NCI-H2227 (cell line): ENCODE data around the gene NDOR1.
A peak's percentile ranks its signal among the peaks of the same experiment; 100 is the strongest.

Experiments
- DNase-seq: peaks from one replicate; lab custom pipeline; 2025; ENCODE audit not compliant: unreplicated experiment; lab: John Stamatoyannopoulos, UW

The NDOR1 gene

DNA sequence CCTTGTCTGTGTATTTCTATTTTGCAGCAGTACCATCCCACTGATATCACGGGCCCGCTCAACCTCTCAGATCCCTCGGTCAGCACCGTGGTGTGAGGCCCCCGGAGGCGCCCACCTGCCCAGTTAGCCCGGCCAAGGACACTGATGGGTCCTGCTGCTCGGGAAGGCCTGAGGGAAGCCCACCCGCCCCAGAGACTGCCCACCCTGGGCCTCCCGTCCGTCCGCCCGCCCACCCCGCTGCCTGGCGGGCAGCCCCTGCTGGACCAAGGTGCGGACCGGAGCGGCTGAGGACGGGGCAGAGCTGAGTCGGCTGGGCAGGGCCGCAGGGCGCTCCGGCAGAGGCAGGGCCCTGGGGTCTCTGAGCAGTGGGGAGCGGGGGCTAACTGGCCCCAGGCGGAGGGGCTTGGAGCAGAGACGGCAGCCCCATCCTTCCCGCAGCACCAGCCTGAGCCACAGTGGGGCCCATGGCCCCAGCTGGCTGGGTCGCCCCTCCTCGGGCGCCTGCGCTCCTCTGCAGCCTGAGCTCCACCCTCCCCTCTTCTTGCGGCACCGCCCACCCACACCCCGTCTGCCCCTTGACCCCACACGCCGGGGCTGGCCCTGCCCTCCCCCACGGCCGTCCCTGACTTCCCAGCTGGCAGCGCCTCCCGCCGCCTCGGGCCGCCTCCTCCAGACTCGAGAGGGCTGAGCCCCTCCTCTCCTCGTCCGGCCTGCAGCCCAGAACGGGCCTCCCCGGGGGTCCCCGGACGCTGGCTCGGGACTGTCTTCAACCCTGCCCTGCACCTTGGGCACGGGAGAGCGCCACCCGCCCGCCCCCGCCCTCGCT lies 37.5 kb upstream of the NDOR1 start:
- DNase-seq = peak; percentile 67

DNA sequence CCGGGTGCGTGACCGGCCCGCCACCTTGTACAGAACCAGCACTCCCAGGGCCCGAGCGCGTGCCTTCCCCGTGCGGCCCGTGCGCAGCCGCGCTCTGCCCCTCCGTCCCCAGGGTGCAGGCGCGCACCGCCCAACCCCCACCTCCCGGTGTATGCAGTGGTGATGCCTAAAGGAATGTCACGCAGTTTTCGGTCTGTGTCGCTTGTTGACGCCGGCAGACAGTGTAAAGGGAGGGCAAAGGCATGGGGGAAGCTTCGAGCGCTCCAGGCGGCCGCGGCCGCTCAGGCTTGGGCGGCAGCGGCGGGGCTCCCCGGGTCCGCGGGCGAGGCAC lies 37.0 kb upstream of the NDOR1 start:
- DNase-seq = peak; percentile 50

DNA sequence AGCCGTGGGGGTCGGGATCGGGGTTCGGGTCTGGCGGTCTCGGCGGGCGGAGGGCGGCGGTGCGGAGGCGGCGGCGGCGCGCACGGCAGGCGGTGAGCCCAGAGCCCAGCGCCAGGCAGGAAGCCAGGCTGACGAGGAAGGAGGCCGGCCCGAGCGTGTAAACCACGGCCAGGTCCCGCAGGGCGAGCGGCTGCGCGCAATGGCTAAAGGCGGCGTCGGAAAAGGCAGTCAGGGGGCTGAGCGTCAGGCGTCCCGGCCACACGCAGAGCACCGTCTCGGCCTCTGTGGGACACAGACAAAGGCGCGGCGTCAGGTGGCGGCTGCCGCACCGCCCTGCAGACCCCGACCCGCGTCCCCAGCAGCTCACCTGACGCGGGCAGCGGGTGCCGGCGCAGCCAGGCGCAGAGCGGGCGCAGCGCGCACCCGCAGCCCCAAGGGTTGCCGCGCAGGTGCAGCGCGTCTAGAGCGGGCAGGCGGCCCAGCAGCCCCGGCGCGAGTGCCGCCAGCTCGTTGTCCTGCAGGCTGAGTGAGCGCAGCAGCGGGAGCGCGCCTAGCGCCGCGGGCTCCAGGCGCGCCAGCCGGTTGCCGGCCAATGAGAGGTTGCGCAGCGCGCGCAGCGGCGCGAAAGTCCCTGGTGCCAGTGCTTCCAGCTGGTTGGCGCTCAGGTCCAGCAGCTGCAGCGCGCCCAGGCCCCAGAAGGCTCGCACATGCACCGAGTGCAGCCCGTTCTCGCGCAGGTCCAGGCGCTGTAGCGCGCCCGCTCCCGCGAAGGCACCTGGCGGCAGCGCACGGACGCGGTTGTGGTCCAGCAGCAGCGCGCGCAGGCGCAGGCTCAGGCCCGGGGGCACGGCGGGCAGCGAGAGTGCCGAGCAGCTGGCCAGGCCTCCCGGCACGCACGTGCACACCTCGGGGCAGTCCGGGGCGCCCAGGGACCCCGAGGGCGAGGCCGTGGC lies 36.3 kb upstream of the NDOR1 start:
- DNase-seq = peak; percentile 89

DNA sequence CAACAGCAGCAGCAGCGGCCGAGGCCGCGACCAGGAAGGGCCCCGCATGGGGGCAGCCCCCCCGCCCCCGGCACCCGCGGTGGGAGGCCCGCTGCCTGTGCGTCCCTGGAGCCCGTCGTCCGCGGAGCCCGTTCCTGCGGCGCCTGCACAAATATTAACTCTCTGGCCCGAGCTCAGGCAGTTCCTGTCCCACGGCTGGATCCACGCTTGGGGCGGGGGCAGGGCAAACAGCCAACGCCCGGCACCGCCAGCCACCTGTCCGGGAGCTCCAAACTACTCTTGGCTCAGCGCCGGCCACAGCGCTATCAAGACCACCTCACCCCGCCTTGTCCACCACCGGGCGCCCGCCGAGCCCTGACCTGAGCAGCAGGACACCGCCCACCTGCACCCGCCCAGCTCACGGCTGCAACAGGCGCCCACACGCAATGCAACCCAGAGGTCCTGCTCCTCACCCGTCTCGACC lies 35.6 kb upstream of the NDOR1 start, which contains the start of gene LRRC26:
Gene LRRC26, minus strand, starts transcription at position 156 of the 463 bp plus-strand sequence. Its CDS starts 108 bp downstream, at position 48.
- DNase-seq = no peak

DNA sequence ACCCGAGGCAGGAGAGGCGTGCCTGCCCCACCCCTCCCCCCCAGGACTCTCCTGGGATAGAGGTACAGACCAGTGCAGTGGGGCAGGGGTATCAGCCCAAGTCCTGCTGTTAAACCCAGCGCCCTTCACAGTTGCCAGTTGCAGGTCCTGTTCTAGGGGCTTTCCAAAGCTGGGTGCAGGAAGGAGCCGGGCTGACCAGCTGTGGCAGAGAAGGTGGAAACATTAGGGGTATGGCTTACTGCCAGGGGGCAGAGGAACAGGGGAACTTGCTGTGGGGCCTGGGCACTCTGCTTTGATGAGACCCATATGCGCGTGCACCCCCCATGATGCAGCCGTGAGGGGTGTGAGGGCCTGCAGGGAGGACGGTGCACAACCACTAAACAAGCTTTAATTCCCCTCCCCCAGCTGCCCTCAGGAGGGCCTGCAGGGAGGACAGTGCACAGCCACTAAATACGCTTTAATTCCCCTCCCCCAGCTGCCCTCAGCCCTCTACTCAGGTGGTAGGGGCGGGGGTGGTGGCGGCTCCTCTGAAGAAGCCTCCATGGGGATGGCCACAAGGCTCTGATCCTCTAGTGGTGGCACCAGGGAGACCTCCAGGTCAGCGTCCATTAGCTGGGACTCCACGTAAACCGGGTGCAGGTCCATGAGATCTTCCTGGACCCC lies 34.9 kb upstream of the NDOR1 start:
- DNase-seq = no peak

DNA sequence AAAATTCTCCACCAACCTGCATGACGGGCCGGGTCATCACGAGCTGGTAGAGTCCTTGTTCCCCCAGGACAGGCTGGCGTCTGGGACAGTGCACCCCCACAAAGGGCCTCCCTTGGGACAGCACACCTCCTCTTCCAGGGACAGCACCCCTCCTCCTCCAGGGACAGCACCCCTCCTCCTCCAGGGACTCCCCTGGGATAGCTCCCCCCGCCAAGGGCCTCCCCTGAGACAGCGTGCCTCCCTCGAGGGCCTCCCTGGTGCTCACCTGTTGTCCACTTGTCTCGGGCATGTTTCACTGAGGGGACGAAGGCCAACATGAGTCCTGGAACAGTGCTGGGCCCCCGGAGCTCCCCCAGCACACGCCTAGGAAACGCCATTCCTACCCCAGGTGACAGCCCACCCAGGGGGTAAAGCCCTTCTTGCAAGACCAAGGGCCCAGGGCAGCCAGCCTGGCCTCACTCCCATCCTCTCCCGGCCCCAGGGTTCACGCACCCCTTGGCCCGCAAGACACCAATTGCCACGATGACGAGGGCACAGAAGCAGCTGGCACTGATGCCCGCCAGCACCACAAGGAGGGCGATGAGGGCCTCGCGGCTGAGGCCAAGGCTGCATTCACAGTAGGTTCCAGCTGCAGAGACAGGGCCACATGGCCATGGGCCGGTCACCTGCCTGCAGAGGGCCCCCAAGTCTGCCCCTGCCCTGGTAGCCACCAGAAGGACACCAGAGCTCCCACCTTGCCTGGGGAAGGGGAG lies 34.2 kb upstream of the NDOR1 start:
- DNase-seq = no peak

DNA sequence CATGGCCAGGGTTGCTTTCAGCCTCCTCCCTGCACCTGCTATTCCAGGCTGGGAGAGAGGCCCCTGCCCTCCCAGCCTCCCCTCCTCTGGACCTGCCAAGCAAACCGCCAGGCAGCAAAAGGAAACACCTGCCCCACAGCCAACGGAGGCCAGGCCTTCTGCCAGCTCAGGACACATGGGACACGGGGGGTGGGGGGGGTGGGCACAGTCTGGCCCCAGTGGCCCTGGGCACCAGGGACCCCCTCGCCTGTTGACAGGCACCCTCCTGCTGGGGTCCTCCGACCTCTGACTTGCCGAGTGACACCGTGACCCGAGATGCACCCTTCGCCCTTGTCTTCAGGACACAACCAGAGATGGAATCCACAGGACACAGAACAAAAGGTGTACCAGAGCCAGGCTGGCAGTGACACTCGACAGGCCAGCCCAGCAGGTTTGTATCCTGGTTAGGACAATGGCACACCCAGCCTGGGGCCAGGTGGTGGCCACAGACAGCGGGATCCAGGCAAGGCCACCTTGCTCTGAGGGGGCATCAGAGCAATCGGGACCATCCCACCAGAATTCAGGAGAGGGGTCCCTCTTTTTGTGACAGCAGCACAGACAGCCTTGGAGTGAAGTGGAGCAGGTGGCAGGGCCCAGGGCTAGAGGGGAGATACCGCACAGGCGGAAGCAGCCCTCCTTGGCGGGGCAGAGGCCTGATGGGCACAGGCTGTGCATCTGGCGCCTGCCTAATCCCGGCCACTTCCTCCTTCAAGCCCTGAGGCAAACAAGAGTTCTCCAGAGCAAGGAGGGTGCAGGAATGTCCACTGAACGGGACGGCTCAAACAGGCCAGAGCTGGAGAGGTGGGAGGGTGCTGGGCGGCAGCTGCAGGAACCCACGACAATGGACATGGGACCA lies 32.4 kb upstream of the NDOR1 start:
- DNase-seq = no peak

DNA sequence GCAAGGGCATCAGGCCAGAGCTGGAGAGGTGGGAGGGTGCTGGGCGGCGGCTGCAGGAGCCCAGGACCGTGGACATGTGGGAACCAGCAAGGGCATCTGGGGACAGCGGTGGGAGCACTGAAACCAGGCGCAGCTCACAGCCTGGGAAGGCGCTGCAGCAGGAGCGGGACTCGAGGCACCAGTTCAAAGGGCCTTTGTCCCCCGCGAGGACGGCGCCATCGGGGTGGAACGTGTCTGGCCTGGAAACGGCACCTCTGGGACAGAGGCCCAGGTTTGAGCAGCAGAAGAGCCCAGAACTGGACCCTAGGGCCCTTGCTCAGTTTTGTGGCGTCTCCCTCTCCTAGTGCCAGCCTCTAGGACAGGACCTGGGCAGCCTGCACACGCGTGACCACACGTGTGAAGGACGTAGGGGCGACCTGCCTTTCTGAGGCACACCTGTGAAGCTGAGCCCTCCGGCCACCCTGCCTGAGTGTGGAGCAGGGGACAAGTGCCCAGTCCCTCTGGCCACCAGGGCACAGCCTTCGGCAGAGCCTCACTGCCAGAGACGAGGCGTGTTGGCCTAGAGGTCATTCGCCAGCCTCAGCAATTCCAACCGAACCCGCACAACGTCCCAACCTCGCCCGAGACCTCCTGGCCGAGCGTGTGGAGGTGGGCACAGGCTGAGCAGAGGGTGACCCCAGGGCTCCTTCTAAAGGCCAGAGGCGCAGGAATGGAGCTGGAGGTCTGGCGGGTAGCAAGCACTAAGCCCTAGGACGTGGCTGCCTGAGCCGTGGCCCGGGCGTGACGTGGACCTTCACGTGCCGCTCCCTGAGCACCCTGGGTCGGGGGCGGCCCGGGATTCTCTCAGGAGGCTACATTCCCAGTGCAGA lies 31.5 kb upstream of the NDOR1 start:
- DNase-seq = no peak

DNA sequence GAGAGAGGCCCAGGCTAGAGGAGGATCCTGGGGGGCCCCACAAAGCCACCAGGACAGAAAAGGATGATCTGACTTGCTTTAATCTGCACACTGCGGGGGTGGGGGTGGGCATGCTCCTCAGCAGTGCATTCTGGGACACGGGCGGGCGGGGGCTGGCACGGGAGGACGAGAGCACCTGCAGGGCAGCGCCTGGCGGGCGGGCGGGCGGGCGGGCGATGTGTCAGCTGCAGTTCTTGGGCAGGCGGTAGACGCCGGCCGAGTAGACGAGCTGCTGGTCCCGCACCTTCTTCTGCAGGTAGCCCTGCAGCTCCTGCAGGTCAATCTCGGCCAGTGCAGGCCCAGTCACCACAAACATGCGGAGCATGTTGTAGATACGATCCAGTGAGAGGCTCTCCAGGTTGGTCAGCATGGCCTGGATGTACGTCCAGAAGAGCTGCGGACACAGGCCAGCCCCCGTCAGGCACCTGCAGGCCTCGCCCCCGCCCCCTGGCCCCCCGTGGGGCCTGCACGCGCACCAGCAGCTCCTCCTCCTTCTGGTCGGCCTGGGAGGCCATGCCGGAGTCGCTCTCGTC lies 30.7 kb upstream of the NDOR1 start:
- DNase-seq = no peak

DNA sequence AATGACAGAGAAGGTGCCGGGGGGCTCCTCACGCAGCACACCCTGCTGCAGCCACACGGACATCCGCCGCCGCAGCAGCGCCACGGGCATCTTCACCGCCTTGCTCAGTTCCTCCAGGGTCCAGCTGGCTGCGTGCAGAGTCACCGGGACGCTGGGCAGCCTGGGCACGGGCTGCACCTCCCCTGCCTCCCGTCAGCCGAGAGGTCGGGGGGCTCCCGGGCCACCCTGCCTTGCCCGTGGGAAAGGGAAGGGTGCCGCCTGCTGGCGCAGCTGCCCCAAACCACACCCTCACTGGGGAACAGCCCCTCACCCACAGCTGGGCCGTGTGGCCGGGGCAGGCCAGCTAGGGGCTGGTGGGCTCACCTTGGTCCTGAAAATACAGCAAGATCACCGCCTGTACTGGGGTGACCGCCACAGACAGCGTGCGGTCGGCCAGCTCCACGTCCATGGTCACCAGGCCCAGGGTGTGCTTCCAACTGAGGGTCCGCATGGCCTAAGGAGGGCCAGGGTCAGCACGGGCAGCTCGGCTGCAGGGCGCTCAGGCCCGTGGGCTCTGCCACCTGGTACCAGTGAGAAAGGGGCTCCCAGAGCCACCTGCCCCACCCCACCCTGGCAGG lies 30.0 kb upstream of the NDOR1 start:
- no peak for DNase-seq

DNA sequence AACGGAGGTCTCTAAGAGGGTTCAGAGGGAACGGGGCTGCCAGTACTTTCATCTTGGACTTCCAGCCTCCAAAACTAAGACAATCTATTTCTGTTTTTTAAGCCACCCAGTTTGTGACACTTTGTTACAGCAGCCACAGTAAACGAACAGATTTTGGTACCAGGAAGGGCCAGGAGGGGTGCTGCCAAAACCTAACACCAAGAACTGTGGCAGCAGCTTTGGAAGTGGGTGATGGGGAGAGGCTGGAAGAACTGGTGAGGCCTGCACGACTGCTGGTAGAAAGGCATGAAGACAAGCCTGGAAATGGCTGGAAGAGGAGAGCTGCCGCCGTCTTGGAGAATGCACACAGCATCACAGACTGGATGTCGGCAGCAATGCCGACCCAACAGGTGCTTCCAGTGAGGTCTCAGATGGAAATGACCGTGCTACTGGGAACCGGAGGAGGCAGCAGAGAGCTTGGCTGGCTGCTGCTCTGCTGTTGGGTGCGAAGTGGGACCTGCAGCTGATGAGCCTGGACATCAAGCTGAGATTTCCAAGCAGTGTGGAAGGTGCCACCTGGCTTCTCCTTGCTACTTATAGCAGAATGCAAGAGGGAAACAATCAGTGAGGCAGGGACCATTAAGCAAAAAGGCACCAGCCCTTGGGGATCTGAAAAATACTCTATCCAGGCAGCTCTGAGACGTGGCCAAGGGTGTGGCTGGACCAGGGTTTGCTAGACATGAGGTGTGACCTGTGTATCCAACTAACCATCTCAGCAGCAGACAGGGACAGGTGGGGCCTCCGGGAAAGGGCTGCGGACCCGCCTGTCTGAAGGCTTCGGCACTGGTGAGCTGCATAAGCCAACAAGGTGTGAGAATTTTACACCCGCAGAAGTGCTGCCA lies 29.0 kb upstream of the NDOR1 start:
- DNase-seq = peak; percentile 30

DNA sequence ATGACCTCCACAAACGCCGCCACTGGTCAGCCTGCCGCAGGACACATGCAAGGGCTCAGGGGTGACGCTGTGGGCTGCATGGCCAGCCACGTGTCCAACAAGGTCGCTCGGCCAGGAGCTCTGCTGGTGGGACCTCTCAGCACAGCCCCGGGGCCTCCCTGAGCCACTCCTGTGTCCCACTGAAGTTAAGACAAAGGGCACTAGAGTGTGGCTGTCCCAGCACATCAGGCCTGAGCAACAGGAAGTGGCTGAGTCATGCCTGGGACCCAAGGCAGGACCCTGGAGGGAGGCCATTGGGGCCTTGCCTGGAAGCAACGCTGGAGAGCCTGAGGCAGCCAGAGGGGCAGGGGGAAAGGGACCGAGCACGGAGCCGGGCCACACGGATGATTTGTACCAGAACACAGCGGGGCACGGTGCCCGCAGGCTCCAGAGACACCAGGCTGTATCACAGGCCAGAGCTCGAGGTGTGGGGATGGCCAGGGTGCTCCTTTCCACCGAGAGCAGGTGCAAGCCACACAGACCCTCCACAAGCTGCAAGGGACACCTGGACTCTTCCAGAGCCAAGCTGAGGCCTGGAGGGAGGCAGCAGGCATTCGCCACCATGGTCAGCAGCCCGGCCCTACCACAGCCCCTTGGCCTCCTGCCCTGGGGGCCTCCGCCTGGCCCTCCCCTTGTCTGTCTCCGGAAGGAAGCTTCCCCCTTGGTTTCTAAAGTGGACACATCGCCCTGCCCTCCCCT lies 27.1 kb upstream of the NDOR1 start:
- DNase-seq = no peak

DNA sequence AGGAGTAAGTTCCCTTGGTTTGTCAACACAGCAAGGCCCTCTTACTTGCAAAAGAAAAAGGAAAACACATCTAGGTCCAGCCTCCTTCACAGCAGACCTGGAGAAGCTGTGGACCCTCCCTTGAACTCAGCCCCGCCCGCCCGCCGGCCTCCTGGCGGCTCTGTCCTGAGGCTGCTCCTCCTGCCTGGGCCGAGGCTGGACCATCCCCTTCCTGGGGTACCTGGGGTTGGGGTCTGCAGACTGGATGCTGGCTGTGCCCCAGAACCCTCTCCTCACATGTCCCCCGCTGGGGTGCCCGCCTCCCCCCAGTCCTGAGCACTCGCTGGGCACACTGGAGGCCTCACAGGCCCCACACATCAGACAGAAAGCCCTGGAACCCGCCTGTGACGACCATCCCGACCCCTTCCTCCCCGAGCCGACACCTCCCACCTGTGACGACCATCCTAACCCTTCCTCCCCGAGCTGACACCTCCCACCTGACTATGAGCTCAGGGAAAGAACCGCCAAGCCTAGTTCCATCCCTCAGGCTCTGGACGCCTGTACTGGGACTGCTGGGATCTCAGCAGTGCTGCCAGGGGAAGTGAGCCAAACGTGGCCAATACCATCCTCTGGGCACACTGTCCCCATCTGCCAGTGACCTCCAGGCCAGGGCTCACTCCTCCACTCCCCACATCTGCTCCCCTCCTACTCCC lies 26.4 kb upstream of the NDOR1 start:
- DNase-seq = no peak

DNA sequence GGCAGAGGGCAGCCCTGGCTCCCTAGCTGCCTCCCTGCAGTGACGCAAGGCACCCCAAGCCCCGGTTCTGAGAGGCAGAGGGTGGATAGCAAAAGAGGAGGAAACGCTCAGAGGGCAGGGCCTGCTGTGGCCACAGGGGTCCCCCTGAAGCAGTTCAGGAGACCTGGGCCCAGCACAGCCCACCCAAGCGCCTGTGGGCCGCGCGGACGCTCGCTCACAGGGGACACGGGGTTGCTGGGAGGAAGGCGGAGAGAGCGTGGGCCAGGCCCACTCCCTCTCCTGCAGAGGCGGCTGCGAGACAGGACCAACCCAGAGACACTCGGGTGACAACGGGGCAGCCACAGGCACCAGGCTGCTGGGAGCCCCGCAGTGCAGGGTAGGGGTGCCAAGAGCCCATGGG lies 25.7 kb upstream of the NDOR1 start:
- DNase-seq = no peak

DNA sequence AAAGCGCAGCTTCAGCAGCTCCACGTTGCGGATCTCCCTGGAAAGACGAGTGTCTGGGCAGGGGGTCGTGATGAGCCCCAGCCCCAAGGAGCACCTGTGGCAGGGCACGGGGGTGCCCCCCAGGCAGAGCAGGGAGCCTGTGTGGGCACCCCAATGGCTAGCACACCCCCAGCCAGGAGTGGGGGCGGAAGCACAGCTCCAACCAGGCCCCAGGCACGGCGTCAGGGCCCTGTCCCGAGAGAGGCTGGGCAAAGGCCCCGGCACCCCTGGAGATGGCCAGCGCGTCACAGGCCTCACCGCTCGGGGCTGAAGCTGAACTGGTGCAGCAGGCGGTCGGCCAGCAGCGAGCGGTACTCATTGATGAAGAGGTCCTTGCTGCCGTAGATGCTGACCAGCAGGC lies 25.0 kb upstream of the NDOR1 start:
- no peak for DNase-seq

DNA sequence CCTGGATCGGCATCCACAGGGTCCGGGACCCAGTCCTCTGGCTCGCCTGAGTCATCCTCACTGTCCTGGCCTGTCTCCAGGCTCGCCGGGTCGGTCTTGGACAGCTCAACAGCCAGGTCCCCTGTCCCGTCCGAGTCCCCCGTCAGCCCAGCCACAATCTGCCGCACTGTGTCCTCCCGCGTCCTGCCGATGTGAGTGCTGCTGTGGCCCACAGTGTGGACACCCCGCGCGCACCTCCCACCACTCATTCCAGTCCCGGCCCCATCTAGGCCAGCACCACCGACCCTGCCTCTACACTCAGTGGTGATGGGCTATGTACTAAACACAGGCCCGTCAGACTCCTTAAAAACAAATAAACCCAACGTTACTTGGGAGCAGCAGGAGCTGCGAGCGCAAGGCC lies 23.8 kb upstream of the NDOR1 start:
- DNase-seq = no peak
